Mammary epithelial cell (primary cell): ENCODE data around the gene XKR8.
"Not testable (repeated sequence)": the region's sequence is repeated elsewhere in the genome, so short reads cannot be mapped to it uniquely, and the experiment has no call there.

Experiments
- EZH2 ChIP-seq: IDR thresholded peaks from 2 replicates; pipeline ENCODE4 v1.6.1; 2012; ENCODE audit warnings: low read length, inconsistent platforms, borderline replicate concordance
- TF ChIP-seq, protein P1 (sequence below), 2 donors: IDR thresholded peaks in 1 of 2; conservative IDR thresholded peaks in 1 of 2; 2 replicates each; pipeline ENCODE4 v1.5.1; 2011 to 2012; ENCODE audit warnings: inconsistent platforms in 2 of 2, low read length in 2 of 2, mild to moderate bottlenecking in 2 of 2, control low read depth in 1 of 2, low read depth in 1 of 2; ENCODE audit not compliant: insufficient read depth in 1 of 2; ENCODE audit errors: extremely low read depth in 1 of 2

- TF ChIP-seq, protein P1, sequence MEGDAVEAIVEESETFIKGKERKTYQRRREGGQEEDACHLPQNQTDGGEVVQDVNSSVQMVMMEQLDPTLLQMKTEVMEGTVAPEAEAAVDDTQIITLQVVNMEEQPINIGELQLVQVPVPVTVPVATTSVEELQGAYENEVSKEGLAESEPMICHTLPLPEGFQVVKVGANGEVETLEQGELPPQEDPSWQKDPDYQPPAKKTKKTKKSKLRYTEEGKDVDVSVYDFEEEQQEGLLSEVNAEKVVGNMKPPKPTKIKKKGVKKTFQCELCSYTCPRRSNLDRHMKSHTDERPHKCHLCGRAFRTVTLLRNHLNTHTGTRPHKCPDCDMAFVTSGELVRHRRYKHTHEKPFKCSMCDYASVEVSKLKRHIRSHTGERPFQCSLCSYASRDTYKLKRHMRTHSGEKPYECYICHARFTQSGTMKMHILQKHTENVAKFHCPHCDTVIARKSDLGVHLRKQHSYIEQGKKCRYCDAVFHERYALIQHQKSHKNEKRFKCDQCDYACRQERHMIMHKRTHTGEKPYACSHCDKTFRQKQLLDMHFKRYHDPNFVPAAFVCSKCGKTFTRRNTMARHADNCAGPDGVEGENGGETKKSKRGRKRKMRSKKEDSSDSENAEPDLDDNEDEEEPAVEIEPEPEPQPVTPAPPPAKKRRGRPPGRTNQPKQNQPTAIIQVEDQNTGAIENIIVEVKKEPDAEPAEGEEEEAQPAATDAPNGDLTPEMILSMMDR (conservative IDR thresholded peaks at IDR 0.05 in 1 of 2, IDR thresholded peaks at IDR 0.05 in 1 of 2; ENCODE audit: extremely low read depth in 1 of 2, insufficient read depth in 1 of 2, low read depth in 1 of 2, low read length in 2 of 2) = not testable (repeated sequence)
- not testable (repeated sequence) for TF ChIP-seq EZH2
These were observed 34.8 kb downstream of the XKR8 start for GRCh38 chr1:27994526-27994925.
